RWPE2 (cell line): Measurements from ENCODE around the gene SMCO2.
A peak's percentile ranks its signal among the peaks of the same experiment; 100 is the strongest.

ENCODE experiments used
- ATAC-seq: fragments of 200-7000 bp; cut with Tn5 transposase; 3 replicates; pipeline ENCODE4 v1.9.1; 2021; ENCODE audit warnings: low read depth
- DNase-seq: peaks from one replicate; pipeline ENCODE4 v3.0.0-alpha.2; 2020; ENCODE audit warnings: low spot score
- H3K27ac ChIP-seq: fragments of 450-650 bp; 2 replicates; pipeline ENCODE4 v1.5.1; 2017; ENCODE audit warnings: mild to moderate bottlenecking; ENCODE audit not compliant: poor library complexity, severe bottlenecking
- H3K27me3 ChIP-seq: fragments of 250-450 bp; sonication (Bioruptor Pico); 2 replicates; pipeline ENCODE4 v1.5.1; 2021; ENCODE audit warnings: mild to moderate bottlenecking, moderate library complexity; ENCODE audit not compliant: insufficient read depth, poor library complexity, severe bottlenecking
- H3K36me3 ChIP-seq: fragments of 250-450 bp; sonication (Bioruptor Pico); 2 replicates; pipeline ENCODE4 v1.5.1; 2020; ENCODE audit warnings: low read depth, mild to moderate bottlenecking, moderate library complexity
- H3K4me1 ChIP-seq: fragments of 250-450 bp; sonication (Bioruptor Pico); 2 replicates; pipeline ENCODE4 v1.5.1; 2021; ENCODE audit warnings: mild to moderate bottlenecking, moderate library complexity; ENCODE audit not compliant: insufficient read depth, poor library complexity, severe bottlenecking
- H3K4me3 ChIP-seq: fragments of 250-450 bp; sonication (Bioruptor Pico); 2 replicates; pipeline ENCODE4 v1.5.1; 2021; ENCODE audit warnings: mild to moderate bottlenecking, moderate library complexity; ENCODE audit not compliant: severe bottlenecking
- H3K9me3 ChIP-seq: fragments of 250-450 bp; sonication (Bioruptor Pico); 2 replicates; pipeline ENCODE4 v1.5.1; 2021; ENCODE audit warnings: mild to moderate bottlenecking, moderate library complexity; ENCODE audit not compliant: severe bottlenecking
- CTCF ChIP-seq: fragments of 450-650 bp; IDR thresholded peaks from one replicate; pipeline ENCODE4 v1.5.1; 2017; ENCODE audit warnings: mild to moderate bottlenecking, moderate library complexity; ENCODE audit not compliant: poor library complexity, severe bottlenecking

Gene SMCO2

GRCh38 chr12:27428466-27428865, 18.1 kb upstream of the SMCO2 start:
- no peaks in the 10 kb centered on the region for H3K4me1 ChIP-seq
- DNase-seq = no peak
- no peaks in the 10 kb centered on the region for H3K36me3 ChIP-seq
- TF ChIP-seq CTCF = no peak
- no peak for ATAC-seq
- H3K27ac ChIP-seq = no peak overlapping the region
- H3K27me3 ChIP-seq = no peaks in the 10 kb centered on the region
- no peak overlapping the region for H3K4me3 ChIP-seq
- H3K9me3 ChIP-seq = no peaks in the 10 kb centered on the region

- Histone ChIP-seq H3K27ac (no peak overlapping the region), H3K36me3 (no peaks in the 10 kb centered on the region), H3K27me3 (no peaks in the 10 kb centered on the region), H3K4me3 (no peak overlapping the region), H3K4me1 (no peaks in the 10 kb centered on the region), H3K9me3 (no peaks in the 10 kb centered on the region)
- DNase-seq (no peak), ATAC-seq (no peak)
- TF ChIP-seq CTCF = no peak
Observed at GRCh38 chr12:27429606-27430005, 16.9 kb upstream of the SMCO2 start.

- Histone ChIP-seq H3K36me3 (no peaks in the 10 kb centered on the region), H3K27ac (no peak overlapping the region), H3K4me1 (no peaks in the 10 kb centered on the region), H3K4me3 (no peak overlapping the region), H3K9me3 (no peaks in the 10 kb centered on the region), H3K27me3 (no peaks in the 10 kb centered on the region)
- ATAC-seq (no peak), DNase-seq (no peak)
- TF ChIP-seq CTCF = no peak
Observed at GRCh38 chr12:27431185-27431584, 15.4 kb upstream of the SMCO2 start.

DNA sequence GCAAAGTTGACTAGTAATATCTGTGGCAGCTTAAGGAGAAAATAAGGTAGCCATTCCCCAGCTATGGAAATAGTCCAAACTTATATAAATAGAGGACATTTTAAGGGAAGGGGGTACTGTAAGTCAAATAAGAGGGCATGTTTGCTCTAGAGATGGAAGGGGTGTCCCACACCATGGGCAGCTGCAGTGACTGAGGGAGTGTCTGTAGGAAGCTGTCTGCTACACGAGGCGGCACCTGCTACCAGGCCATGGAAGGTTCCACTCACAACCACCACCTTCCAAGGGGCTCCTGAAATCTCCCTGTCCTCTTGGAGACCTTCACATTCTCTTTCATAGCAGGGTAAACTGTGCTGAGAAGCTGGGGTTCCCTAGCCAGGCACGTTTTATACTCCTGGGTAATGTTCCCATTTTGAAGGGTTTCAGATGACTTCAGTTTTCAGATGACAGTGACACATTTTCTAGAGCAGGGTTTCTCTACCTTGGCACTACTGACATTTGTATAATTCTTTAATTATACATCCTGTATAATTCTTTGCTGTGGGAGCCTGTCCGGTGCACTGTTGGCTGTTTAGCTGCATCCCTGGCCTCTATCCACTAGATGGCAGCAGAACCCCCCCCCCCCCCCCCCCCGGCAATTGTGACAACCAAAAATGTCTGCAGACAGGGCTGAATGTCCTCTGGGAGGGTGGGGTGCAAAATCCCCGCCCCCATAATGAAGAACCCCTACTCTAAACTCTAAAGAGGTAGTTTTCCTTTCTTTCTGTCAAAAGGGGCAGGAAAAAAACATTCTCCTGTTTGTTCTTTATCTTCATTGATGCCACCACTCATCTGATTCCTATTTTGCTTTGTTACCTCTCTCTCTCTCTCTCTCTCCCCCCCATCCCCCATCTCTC, 11.6 kb upstream of the SMCO2 start:
- Histone ChIP-seq H3K4me1 (no peaks in the 10 kb centered on the region), H3K27ac (no peak overlapping the region), H3K4me3 (no peak overlapping the region), H3K36me3 (no peaks in the 10 kb centered on the region), H3K27me3 (no peaks in the 10 kb centered on the region), H3K9me3 (no peaks in the 10 kb centered on the region)
- TF ChIP-seq CTCF = peak; percentile 55
- ATAC-seq (no peak), DNase-seq (no peak)

- DNase-seq = no peak
- no peak overlapping the region for H3K4me3 ChIP-seq
- TF ChIP-seq CTCF = no peak
- no peak overlapping the region for H3K27ac ChIP-seq
- H3K4me1 ChIP-seq = no peaks in the 10 kb centered on the region
- ATAC-seq = no peak
- H3K36me3 ChIP-seq = no peaks in the 10 kb centered on the region
- H3K27me3 ChIP-seq = no peaks in the 10 kb centered on the region
- H3K9me3 ChIP-seq = no peaks in the 10 kb centered on the region
Observed at GRCh38 chr12:27436029-27436428, 10.5 kb upstream of the SMCO2 start.
